Measurements from ENCODE around the gene TMEM150C. TPM values are rescaled to one million over a fixed set of nuclear protein-coding genes. Genes with fewer than 3 reads are reported as not detected.

The TMEM150C gene
- total RNA-seq, 1 experiment from 2014 or later, result 2.7 TPM

- Histone ChIP-seq H3T11ph (ENCODE audit: low read length) (no peak overlapping the region), H4K5ac (ENCODE audit: insufficient read length, low read depth, low read length) (no peak overlapping the region), H3K9me3 (ENCODE audit: control insufficient read depth, low read depth, low read length) (no peaks in the 10 kb centered on the region), H4K8ac (replicated peaks; ENCODE audit: insufficient read length, low read depth, low read length) (no peak overlapping the region), H3K56ac (ENCODE audit: insufficient read length, low read depth, low read length) (no peak overlapping the region), H2BK15ac (ENCODE audit: low read depth, low read length) (no peak overlapping the region), H2BK120ac (ENCODE audit: low read depth, low read length, poor library complexity, severe bottlenecking) (no peak overlapping the region), H3K79me1 (ENCODE audit: insufficient read depth, low read depth, low read length, poor library complexity, severe bottlenecking) (no peaks in the 10 kb centered on the region), H3K27ac (ENCODE audit: insufficient read length, low read depth, low read length) (no peak overlapping the region), H3K27me3 (ENCODE audit: insufficient read depth, low read length) (no peaks in the 10 kb centered on the region), H2BK5ac (ENCODE audit: insufficient read length, low read length) (no peak overlapping the region), H2BK20ac (ENCODE audit: low read depth, low read length, poor library complexity, severe bottlenecking) (no peak overlapping the region), H4K91ac (ENCODE audit: insufficient read length, low read depth, low read length) (no peak overlapping the region), H3K18ac (ENCODE audit: insufficient read length, low read depth, low read length) (no peak overlapping the region), H3K4me1 (ENCODE audit: insufficient read depth, low read length) (no peaks in the 10 kb centered on the region), H3K23me2 (ENCODE audit: insufficient read length, low read depth, low read length, poor library complexity, severe bottlenecking) (no peaks in the 10 kb centered on the region), H3K23ac (ENCODE audit: insufficient read length, low read depth, low read length) (no peak overlapping the region), H3K4ac (ENCODE audit: low read depth, low read length) (no peak overlapping the region), H2AFZ (ENCODE audit: low read length) (no peak overlapping the region), H3K4me2 (ENCODE audit: insufficient read depth, insufficient read length, low read length) (no peak overlapping the region), H3K79me2 (ENCODE audit: insufficient read depth, low read length) (no peaks in the 10 kb centered on the region; the same call in 1 of the 2 replicates), H2AK5ac (ENCODE audit: insufficient read length, low read length) (no peak overlapping the region), H4K20me1 (ENCODE audit: control insufficient read depth, insufficient read depth, insufficient read length) (no peaks in the 10 kb centered on the region), H2BK12ac (ENCODE audit: insufficient read length, low read depth, low read length) (no peak overlapping the region), H3K14ac (ENCODE audit: insufficient read depth, low read length) (no peak overlapping the region), H3K9ac (ENCODE audit: extremely low read depth, insufficient read length, low read length) (no peak overlapping the region)
- Mint-ChIP-seq H3K36me3 (ENCODE audit: insufficient read depth in 1 of 3, low read depth in 3 of 3) (no peaks in the 10 kb centered on the region), H3K4me3 (no peak overlapping the region), H3K9me3 (no peaks in the 10 kb centered on the region), H3K27me3 (ENCODE audit: low read depth) (no peaks in the 10 kb centered on the region), H3K27ac (no peak overlapping the region), H3K4me1 (peaks cover 12 to 13% of the 10 kb centered on the region in 2 experiments)
- no peak for TF ChIP-seq CTCF (conservative IDR thresholded peaks at IDR 0.05)
- no peak for DNase-seq
- WGBS (ENCODE audit: extremely low coverage, insufficient read length, low lambda C conversion rate), result no CpG with 5 or more reads among the region's 1 CpG
Measured at GRCh38 chr4:82577451-82577850, 15.7 kb upstream of the TMEM150C start.
